ENCODE measurements around the gene METTL5. TPM values are rescaled to one million over a fixed set of nuclear protein-coding genes. Genes with fewer than 3 reads are reported as not detected.

Gene METTL5
- polyA plus RNA-seq, 1 of the 3 experiments (the other 2 are of a cell fraction): 40.7 TPM

DNA sequence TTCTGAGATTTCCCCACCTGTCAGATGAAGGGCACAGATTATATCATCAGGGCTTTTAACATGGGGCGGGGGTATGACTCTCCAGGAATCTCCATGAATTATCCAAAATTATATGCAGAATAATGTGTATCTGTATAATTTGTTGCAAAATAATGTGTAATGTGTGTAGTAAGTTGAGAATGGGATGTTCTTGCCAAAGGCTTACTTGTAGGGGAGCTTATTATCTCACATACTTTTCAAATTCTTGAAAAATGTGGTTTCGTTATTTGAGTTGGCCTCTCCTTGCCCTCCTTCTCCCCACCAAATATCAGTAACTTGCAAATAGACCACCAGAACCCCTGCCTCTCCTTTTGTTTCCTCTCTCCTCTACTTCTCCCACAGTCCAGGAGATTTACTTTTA lies 38.1 kb upstream of the METTL5 start:
- Histone ChIP-seq H3K36me3 (replicated peaks in 1 of 2; ENCODE audit: control insufficient read depth in 1 of 2, insufficient read depth in 2 of 2, low read length in 1 of 2) (peaks cover 0 to 9% of the 10 kb centered on the region in 2 experiments), H3K4me1 (ENCODE audit: control insufficient read depth in 1 of 2, insufficient read depth in 2 of 2, low read depth in 1 of 2, low read length in 1 of 2) (no peaks in the 10 kb centered on the region), H3K9me2 (no peaks in the 10 kb centered on the region), H4K20me1 (ENCODE audit: insufficient read depth) (0 out of 2 replicates have a peak, but pooled peaks cover 12% of the 10 kb centered on the region), H2AFZ (ENCODE audit: low read depth) (no peak overlapping the region), H3K4me3 (ENCODE audit: low read depth in 2 of 2, low read length in 1 of 2) (no peak overlapping the region), H3K9ac (no peak overlapping the region), H3K4me2 (no peak overlapping the region), H3K27ac (ENCODE audit: low read depth in 2 of 2, low read length in 1 of 2) (no peak overlapping the region), H3K9me3 (no peaks in the 10 kb centered on the region), H3K27me3 (ENCODE audit: insufficient read depth) (no peaks in the 10 kb centered on the region), H3F3A (replicated peaks; ENCODE audit: insufficient read depth) (no peaks in the 10 kb centered on the region), H3K79me2 (ENCODE audit: insufficient read depth) (peaks cover 92% of the 10 kb centered on the region)
- DNase-seq: no peak
- ChIA-PET POLR2A (no interaction called here), CTCF (no interaction called here)
- WGBS (ENCODE audit: low lambda C conversion rate): 98% methylated on average over 2 of the region's 2 CpGs
- TF ChIP-seq FOSL2 (IDR thresholded peaks at IDR 0.05; ENCODE audit: borderline replicate concordance, low read depth) (no peak), TEAD4 (IDR thresholded peaks at IDR 0.05; ENCODE audit: borderline replicate concordance, insufficient read depth) (no peak), TCF12 (IDR thresholded peaks at IDR 0.05) (no peak), GABPA (IDR thresholded peaks at IDR 0.05; ENCODE audit: low read depth) (no peak), RCOR1 (IDR thresholded peaks at IDR 0.05; ENCODE audit: low read length) (no peak), NRF1 (IDR thresholded peaks at IDR 0.05; ENCODE audit: low read depth, low read length) (no peak), RXRA (IDR thresholded peaks at IDR 0.05; ENCODE audit: borderline replicate concordance, low read depth) (no peak), MXI1 (IDR thresholded peaks at IDR 0.05; ENCODE audit: low read depth, low read length) (no peak), FOXM1 (IDR thresholded peaks at IDR 0.05; ENCODE audit: low read depth) (no peak), CHD2 (IDR thresholded peaks at IDR 0.05; ENCODE audit: low read length, partially characterized antibody) (no peak), TAF1 (IDR thresholded peaks at IDR 0.05; ENCODE audit: borderline replicate concordance, low read depth, low read length) (no peak), RFX5 (IDR thresholded peaks at IDR 0.05; ENCODE audit: low read length) (no peak)
- TF ChIP-seq, protein P1, sequence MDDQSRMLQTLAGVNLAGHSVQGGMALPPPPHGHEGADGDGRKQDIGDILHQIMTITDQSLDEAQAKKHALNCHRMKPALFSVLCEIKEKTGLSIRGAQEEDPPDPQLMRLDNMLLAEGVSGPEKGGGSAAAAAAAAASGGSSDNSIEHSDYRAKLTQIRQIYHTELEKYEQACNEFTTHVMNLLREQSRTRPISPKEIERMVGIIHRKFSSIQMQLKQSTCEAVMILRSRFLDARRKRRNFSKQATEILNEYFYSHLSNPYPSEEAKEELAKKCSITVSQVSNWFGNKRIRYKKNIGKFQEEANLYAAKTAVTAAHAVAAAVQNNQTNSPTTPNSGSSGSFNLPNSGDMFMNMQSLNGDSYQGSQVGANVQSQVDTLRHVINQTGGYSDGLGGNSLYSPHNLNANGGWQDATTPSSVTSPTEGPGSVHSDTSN (IDR thresholded peaks at IDR 0.05): no peak
- TF ChIP-seq, protein P2, sequence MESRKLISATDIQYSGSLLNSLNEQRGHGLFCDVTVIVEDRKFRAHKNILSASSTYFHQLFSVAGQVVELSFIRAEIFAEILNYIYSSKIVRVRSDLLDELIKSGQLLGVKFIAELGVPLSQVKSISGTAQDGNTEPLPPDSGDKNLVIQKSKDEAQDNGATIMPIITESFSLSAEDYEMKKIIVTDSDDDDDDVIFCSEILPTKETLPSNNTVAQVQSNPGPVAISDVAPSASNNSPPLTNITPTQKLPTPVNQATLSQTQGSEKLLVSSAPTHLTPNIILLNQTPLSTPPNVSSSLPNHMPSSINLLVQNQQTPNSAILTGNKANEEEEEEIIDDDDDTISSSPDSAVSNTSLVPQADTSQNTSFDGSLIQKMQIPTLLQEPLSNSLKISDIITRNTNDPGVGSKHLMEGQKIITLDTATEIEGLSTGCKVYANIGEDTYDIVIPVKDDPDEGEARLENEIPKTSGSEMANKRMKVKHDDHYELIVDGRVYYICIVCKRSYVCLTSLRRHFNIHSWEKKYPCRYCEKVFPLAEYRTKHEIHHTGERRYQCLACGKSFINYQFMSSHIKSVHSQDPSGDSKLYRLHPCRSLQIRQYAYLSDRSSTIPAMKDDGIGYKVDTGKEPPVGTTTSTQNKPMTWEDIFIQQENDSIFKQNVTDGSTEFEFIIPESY (IDR thresholded peaks at IDR 0.05; ENCODE audit: borderline replicate concordance, low read depth): no peak
- TF ChIP-seq, protein P3, sequence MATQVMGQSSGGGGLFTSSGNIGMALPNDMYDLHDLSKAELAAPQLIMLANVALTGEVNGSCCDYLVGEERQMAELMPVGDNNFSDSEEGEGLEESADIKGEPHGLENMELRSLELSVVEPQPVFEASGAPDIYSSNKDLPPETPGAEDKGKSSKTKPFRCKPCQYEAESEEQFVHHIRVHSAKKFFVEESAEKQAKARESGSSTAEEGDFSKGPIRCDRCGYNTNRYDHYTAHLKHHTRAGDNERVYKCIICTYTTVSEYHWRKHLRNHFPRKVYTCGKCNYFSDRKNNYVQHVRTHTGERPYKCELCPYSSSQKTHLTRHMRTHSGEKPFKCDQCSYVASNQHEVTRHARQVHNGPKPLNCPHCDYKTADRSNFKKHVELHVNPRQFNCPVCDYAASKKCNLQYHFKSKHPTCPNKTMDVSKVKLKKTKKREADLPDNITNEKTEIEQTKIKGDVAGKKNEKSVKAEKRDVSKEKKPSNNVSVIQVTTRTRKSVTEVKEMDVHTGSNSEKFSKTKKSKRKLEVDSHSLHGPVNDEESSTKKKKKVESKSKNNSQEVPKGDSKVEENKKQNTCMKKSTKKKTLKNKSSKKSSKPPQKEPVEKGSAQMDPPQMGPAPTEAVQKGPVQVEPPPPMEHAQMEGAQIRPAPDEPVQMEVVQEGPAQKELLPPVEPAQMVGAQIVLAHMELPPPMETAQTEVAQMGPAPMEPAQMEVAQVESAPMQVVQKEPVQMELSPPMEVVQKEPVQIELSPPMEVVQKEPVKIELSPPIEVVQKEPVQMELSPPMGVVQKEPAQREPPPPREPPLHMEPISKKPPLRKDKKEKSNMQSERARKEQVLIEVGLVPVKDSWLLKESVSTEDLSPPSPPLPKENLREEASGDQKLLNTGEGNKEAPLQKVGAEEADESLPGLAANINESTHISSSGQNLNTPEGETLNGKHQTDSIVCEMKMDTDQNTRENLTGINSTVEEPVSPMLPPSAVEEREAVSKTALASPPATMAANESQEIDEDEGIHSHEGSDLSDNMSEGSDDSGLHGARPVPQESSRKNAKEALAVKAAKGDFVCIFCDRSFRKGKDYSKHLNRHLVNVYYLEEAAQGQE (IDR thresholded peaks at IDR 0.05; ENCODE audit: low read depth, low read length): no peak

Data from SK-N-SH (cell line).